Uterus (tissue), 2 donors: ENCODE results near the gene DMAC2.

ENCODE experiments used
- POLR2A ChIP-seq, 2 donors: fragments of 450-650 bp; IDR thresholded peaks; one replicate each; pipeline ENCODE4 v1.6.1; 2016; ENCODE audit warnings: antibody characterized with exemption in 2 of 2, mild to moderate bottlenecking in 1 of 2, moderate library complexity in 1 of 2
- TF ChIP-seq, protein P1 (sequence below), 4 experiments: fragments of 200-600 bp in 2 of 4; fragments of 450-650 bp in 2 of 4; sonication (generic) in 2 of 4; IDR thresholded peaks; one replicate each; pipeline ENCODE4 v1.5.1; 2016 to 2019; ENCODE audit warnings: antibody characterized with exemption in 4 of 4, mild to moderate bottlenecking in 2 of 4, moderate library complexity in 1 of 4

DNA sequence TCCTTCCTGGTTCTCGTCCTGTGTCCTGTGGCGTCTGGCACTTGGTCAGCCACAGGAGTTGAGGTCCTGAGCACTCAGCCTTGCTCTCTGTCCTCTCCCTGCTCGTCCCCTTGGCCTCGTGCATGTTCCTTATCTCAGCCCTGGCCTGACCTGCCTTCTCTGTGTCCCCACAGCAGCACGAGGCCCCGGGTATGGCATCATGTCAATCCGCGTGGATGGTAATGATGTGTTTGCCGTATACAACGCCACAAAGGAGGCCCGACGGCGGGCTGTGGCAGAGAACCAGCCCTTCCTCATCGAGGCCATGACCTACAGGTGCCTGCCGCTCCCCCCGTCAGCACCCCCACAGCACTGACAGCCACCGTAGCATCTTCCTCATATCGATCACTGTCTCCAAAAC, 17.3 kb downstream of the DMAC2 start:
- TF ChIP-seq POLR2A (IDR thresholded peaks at IDR 0.05), result no peak
- TF ChIP-seq, protein P1, sequence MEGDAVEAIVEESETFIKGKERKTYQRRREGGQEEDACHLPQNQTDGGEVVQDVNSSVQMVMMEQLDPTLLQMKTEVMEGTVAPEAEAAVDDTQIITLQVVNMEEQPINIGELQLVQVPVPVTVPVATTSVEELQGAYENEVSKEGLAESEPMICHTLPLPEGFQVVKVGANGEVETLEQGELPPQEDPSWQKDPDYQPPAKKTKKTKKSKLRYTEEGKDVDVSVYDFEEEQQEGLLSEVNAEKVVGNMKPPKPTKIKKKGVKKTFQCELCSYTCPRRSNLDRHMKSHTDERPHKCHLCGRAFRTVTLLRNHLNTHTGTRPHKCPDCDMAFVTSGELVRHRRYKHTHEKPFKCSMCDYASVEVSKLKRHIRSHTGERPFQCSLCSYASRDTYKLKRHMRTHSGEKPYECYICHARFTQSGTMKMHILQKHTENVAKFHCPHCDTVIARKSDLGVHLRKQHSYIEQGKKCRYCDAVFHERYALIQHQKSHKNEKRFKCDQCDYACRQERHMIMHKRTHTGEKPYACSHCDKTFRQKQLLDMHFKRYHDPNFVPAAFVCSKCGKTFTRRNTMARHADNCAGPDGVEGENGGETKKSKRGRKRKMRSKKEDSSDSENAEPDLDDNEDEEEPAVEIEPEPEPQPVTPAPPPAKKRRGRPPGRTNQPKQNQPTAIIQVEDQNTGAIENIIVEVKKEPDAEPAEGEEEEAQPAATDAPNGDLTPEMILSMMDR (IDR thresholded peaks at IDR 0.05), result no peak
